A172 (cell line): ENCODE measurements around the gene SPATA3. TPM values are rescaled to one million over a fixed set of nuclear protein-coding genes. Genes with fewer than 3 reads are reported as not detected.

Experiments used
- DNase-seq: peaks from one replicate; pipeline ENCODE4 v3.0.0-alpha.2; 2015; ENCODE audit warnings: low spot score
- total RNA-seq: library from RNA; depleted of rRNA; stranded (reverse); fragments of >200 nt; shearing (Covaris generic); gene quantifications from 2 replicates; pipeline ENCODE4 v1.2.3, GENCODE V29; 2014; rRNA removed

SPATA3 gene
- total RNA-seq, 1 experiment from 2014 or later, result not detected

- DNase-seq, result no peak
Measured at GRCh38 chr2:231049286-231050017, 53.5 kb downstream of the SPATA3 start.

GRCh38 chr2:231050018-231050901 is 54.3 kb downstream of the SPATA3 start:
- no peak for DNase-seq

- no peak for DNase-seq
Measured at GRCh38 chr2:231051116-231051515, 55.2 kb downstream of the SPATA3 start.

- DNase-seq, result peak; percentile 60
Measured at GRCh38 chr2:231052494-231053451, 56.9 kb downstream of the SPATA3 start.

GRCh38 chr2:231053846-231054245 is 57.9 kb downstream of the SPATA3 start:
- no peak for DNase-seq

GRCh38 chr2:231056453-231057416 is 60.8 kb downstream of the SPATA3 start, which contains the start of gene PSMD1:
PSMD1 (plus strand) TSS chr2:231056867; CDS start chr2:231057026, 159 bp downstream.
- DNase-seq, result peak; percentile 92

GRCh38 chr2:231057590-231057989 is 61.7 kb downstream of the SPATA3 start:
- no peak for DNase-seq

Other genes starting within 250 kb of the SPATA3 start
- 52.0 and 53.4 TPM in 2 replicates for gene ITM2C, start 131.2 kb upstream of the SPATA3 start, total RNA-seq
- gene GPR55, start 70.9 kb upstream of the SPATA3 start, total RNA-seq, result 0.24 TPM in 1 of 2 replicates, not detected in the other
- 2.6 and 10.8 TPM in 2 replicates for gene C2orf72, start 41.4 kb downstream of the SPATA3 start, total RNA-seq
- gene PSMD1, start 60.7 kb downstream of the SPATA3 start, total RNA-seq, result 206 and 259 TPM in 2 replicates
- gene HTR2B, start 128.9 kb downstream of the SPATA3 start, total RNA-seq, result 0.07 TPM in 1 of 2 replicates, not detected in the other
- 56.5 and 69.8 TPM in 2 replicates for gene ARMC9, start 202.5 kb downstream of the SPATA3 start, total RNA-seq